Stimulated activated CD8-positive, alpha-beta memory T cell treated with anti-CD3 and anti-CD28 coated beads, Interleukin-7, amount 100 ng/mL, for 1 hour (primary cell): Measurements from ENCODE around the gene NLRP1.
"Not testable (repeated sequence)": the region's sequence is repeated elsewhere in the genome, so short reads cannot be mapped to it uniquely, and the experiment has no call there.

Experiments
- DNase-seq, 2 donors: peaks; one replicate each; pipeline ENCODE4 v3.0.0-alpha.2; 2020; ENCODE audit warnings: low read depth in 2 of 2

The NLRP1 gene

DNA sequence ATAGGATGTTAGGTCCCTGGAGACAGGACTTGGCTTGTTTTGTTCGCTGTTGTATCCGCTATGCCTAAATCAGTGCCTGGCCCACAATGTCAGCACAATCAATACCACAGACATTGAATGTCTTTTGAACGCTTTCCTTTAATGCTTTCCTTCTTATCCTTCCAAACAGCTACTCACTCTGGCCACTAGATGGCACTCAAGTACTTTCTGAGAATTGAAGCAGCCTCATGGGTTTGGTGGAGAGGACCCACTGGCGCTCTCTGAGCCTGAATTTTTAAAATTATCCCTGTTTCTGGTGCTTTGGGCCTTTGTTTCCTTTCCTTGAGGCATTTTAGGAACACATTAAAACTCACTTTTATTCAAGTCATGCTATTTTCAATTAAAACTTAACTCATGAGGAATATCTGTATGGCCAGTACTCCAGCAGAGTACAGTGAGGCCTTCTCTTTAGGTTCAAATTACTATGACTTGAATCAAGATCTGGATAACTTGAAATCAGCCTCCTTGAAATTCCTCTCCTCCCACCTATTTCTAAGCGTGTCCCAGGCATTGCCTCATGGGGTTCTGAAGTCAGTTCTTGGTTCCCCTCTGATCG is 3.2 kb upstream of the NLRP1 start:
- no peak for DNase-seq

DNA sequence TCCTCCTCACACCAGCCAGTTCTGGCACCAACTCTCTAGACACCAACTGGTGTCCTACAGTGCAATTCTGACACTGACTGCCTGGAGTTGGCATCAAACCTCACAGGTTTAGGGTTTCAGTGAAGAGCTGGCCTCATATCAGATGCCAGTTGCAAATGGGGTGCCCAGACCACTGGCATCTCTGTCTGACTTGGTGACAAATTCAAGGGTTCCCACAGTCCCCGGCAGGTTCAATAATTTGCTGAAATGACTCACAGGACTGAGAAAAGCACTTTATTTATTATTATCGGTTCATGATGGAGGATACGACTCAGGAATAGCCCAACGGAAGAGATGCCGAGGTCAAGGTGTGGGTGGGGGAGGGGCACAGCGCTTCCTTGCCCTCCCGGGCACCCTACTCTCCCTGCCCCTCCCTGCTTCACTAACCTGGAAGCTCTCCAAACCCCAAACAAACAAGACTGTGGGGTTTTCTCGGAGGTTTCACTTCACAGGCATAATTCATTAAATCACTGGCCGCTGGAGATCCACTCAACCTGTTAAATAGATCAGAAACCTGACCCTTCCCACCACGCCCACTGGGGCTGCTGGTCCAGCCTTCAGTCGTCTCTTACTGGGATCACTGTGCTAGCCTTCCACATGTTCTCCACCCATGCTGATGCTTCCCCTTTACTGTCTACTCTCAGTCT is 1.7 kb upstream of the NLRP1 start:
- DNase-seq: no peak

DNA sequence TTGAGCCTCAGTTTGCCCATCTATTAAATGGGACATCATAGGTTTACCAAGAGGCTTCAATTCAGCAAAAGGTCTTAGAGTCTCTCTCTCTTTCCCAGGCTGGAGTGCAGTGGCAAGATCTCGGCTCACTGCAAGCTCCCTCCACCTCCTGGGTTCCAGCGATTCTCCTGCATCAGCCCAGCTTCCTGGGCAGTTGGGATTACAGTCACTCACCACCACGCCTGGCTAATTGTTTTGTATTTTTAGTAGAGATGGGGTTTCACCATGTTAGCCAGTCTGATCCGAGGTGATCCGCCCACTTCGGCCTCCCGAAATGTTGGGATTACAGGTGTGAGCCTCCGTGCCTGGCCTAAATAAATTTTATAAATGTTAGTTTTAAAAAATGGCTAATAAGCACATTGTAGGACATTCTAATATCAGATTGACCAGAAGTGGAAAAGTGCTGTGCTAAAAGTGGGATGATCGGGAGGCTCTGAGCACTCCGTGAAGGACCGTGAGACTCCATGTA is 1.0 kb upstream of the NLRP1 start:
- DNase-seq: no peak

DNA sequence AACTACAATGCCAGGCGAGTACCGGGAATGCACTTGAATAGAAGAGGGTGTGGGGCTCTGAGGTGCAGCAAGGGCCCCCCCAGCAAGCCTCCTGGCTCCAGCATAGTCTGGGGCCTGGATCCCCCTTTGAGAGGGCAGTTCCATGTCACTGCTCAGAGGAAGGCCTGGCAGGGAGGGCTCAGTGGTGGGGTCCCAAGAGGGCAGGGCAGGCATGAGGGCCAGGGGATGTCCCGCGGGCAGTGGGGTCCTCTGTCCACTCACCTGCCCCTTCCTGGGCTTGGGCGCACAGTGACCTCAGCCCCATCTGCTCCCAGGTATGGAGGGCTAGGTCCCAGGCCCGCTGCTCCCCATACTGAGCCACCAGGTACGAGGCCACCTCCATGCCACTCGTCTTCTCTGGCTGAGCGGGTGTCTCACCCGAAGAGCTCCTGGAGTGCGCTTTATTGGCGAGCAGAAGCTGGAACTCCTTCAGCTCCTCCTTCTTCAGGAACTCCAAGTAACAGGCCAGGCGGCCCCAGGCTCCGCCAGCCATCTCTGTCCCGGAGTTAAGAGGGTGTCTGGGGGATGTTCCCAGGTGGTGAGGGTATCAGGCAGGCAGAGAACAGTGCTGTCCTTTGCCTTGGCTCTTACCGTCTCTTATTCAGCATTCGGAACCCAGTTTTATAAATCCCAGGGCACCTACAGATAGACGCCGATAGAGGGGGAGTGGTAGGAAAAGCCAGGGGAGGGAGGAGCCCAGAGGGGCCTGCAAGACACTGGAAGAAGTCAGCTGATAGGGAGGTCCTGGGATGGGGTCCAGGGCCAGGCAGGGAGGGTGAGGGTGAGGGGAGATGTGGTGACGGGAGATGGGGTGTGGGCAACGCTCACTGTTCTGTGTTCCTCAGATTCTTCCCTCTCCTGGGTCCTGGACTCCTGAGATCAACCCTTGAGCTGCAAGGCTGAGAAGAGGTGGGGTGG is 605 bp downstream of the NLRP1 start:
- no peak for DNase-seq

DNA sequence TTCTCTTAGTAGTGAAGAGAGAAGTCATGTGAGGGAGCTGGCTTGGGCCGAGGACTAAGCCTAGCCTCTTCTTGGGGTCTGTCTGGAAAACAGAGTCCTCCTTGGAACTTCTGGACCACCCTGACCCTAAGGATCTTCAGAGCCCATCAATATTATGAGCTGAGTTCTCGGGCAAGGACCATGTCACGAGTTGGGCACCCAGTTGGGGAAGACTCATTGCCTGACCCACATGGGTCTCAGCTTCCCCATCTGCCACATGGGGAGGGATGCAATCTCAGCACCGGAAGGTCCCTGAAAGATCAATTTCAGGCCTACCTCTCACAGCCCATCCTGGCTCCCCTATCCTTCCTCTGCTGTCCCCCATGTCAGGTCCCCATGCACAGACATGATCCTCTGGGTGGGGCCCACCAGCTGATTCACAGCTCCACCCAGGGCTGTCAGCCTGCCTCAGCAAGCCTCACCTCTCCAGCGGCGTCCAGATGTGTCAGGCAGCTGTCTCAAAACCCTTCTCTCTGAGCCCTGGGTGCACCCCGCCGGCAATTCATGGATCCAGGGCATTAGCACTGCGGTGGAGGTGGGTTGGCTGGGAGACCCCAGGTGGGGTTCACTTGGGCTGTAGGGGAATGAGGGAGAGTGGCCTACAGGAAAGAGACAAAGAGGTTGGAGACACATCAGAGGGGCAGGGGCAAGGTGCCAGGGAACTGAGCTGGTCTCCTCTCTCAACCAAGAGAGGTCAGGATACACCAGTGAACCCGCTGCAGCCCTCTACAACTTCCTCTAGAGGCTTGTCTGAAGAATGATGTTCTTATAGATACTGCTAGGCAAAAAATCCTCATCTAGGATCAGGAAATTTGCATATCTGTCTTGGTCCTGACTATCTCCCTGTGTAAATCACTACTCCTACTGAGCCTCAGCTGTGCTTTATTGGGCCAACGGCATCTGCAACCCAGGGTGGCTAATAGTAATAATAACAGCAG is 1.8 kb downstream of the NLRP1 start:
- DNase-seq: no peak

DNA sequence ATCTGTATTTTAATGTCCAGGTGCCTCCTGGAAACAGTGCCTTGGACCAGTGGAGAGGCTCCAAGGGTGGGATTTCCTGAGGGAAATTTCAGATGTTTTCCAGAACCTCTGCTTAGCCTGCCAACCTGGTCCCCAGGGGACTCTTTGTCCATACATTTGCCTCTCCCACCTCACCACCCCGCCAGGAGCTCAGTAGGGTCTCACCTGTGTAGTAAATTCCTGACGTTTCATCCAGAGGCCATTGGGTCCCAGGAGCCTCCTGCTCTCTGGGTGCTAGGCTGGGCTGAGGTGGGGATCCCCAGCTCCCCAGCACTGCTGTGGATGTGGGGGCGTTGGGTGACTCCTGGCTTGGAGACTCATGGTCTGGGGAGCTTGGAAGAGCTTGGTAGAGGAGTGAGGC is 2.7 kb downstream of the NLRP1 start:
- no peak for DNase-seq

DNA sequence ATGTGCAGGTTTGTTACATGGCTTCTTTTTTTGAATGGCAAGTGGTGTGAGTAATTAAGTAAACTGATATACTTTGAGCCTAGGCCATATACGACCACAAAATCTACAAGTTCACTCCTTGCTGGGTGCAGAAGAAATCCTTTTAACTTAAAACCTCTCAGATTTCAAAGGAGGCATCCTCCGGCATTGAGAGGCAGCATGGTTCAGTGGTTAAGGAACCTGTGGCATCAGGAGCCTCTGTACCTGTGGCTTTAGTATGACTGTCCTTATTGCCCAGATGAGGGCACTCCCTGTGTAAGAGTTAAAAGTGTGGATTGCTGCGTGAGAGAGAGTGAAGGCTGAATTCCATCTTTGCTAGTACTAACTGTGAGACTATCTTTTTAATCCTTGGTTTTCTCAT is 3.3 kb downstream of the NLRP1 start:
- no peak for DNase-seq

DNA sequence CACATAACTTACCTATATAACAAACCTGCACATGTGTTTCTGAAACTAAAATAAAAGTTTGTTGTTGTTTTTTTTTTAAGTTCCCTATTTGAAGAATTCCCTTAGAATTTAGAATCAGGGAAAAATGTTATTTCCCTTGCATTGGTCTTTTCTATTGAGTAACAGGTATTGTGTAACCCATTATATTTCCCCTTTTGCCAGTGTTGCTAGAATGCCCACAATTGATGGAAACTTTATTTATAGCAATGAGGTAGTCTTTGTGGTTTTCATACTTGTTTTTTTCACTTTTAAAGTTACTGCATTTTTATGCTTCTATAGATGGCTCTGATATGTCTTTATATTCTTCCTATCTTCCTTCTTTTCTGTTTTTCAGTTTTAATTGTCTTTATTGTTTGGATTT is 3.9 kb downstream of the NLRP1 start:
- DNase-seq: no peak

DNA sequence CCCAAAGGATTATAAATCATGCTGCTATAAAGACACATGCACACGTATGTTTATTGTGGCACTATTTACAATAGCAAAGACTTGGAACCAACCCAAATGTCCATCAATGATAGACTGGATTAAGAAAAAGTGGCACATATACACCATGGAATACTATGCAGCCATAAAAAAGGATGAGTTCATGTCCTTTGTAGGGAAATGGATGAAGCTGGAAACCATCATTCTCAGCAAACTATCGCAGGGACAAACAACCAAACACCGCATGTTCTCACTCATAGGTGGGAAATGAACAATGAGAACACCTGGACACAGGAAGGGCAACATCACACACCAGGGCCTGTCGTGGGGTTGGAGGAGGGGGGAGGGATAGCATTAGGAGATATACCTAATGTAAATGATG is 5.5 kb downstream of the NLRP1 start:
- DNase-seq: not testable (repeated sequence)

DNA sequence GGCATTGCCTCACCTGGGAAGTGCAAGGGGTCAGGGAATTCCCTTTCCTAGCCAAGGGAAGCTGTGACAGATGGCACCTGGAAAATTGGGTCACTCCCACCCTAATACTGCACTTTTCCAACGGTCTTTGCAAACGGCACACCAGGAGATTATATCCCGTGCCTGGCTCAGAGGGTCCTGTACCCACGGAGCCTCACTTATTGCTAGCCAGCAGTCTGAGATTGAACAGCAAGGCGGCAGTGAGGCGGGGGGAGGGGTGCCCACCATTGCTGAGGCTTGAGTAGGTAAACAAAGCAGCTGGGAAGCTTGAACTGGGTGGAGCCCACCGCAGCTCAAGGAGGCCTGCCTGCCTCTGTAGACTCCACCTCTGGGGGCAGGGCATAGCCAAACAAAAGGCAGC is 11.3 kb downstream of the NLRP1 start:
- not testable (repeated sequence) for DNase-seq

DNA sequence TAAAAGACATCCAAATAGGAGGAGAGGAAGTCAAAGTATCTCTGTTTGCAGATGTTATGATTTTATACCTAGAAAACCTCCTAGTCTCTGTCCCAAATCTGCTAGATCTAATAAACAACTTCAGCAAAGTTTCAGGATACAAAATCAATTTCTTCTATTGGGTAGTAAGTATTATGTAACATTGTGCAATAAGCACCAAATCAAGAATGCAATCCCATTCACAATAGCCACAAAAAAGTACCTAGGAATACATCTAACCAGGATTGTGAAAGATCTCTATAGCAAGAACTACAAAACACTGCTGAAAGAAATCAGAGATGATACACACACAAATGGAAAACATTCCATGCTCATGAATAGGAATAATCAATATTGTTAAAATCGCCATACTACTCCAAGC is 13.0 kb downstream of the NLRP1 start:
- no peak for DNase-seq

DNA sequence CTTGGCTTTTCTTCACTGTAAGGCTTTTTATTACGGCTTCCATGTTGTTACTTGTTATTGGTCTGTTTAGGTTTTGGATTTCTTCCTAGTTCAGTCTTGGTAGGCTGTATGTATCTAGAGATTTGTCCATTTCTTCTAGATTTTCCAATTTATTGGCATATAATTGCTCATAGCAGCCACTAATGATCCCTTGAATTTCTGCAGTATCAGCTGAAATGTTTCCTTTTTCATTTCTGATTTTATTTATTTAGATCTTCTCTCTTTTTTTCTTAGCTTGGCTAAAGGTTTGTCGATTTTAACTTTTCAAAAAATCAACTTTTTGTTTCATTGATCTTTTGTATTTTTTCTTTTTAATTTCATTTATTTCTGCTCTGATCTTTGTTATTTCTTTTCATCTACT is 18.5 kb downstream of the NLRP1 start:
- no peak for DNase-seq

DNA sequence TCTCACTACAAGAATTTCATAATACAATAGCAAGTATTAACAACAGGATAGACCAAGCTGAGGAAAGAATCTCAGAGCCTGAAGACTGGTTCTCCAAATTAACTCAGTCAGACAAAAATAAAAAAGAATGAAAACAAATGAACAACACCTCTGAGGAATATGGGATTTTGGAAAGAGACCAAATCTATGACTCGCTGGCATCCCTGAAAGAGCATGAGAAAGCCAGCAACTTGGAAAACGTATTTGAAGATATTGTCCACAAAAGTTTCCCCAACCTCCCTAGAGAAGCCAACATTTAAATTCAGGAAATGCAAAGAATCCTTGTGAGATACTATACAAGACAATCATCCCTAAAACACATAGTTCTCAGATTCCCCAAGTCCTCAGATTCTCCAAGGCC is 20.9 kb downstream of the NLRP1 start:
- DNase-seq: no peak

DNA sequence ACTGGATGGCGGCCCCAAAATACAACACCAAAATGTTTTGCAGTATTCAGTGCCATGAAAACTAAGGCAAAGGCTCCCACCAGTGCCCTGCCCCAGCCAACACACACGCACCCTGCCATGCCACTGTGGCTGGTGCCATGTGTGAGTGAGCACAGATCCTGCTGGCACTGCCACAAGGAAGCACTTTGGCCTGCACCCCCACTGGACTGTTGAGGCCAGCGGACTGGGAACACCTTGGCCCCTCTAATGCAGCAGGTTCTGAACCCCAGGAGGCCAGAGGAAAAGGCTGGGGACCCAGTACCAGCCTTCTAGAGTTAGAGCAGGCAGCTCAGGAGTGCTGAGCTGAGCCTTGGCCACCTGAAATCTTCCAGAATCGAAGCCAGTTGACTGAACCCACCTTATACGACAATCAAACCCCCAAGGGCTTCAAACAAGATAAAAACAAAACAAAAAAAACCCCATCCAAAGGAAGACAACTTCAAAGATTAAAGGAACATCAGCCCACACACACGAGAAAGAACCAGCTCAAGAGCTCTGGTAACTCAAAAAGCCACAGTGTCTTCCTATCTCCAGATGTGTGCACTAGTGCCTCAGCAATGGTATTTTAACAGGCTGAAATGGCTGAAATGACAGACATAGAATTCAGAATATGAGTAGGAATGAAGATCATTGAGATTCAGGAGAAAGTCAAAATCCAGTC is 21.5 kb downstream of the NLRP1 start:
- DNase-seq: no peak

DNA sequence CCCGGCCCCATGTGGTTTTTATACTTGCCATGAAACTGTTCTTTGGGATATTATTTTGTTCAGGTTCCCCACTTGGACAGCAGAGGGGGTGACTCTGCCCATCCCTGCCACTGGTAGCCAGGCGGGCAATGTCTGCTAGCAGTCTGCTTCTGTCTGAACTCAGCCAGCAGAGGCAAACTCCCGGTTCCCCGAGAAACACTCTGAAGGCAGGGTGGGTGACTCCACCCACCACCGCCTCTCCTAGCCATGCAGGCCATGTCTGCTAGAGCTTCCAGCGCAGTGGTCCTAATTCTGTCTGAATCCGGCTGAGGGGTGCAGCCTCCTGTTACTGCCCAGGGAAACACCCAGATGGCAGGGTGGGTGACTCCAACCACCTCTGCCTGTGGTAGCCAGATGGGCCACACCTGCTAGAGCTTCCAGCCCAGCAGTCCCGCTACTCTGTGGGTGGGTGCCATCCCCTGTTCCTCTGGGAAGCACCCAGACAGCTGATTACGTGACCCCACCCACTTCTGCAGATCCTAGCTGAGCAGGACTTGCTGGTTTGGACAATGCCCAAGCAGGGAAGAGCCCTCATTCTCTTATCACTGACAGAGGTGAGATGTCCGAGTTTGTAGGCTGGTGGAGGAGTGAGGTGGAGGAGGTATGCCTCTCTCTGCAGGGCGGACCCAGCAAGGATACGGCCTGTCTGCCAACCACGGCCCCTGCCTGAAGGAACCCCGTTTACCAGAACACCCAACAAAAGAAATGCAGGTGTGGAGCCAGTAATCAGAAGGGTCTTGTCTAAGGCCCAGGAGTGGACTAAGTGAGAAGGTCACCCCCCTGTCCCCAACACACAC is 22.4 kb downstream of the NLRP1 start:
- DNase-seq: no peak

DNA sequence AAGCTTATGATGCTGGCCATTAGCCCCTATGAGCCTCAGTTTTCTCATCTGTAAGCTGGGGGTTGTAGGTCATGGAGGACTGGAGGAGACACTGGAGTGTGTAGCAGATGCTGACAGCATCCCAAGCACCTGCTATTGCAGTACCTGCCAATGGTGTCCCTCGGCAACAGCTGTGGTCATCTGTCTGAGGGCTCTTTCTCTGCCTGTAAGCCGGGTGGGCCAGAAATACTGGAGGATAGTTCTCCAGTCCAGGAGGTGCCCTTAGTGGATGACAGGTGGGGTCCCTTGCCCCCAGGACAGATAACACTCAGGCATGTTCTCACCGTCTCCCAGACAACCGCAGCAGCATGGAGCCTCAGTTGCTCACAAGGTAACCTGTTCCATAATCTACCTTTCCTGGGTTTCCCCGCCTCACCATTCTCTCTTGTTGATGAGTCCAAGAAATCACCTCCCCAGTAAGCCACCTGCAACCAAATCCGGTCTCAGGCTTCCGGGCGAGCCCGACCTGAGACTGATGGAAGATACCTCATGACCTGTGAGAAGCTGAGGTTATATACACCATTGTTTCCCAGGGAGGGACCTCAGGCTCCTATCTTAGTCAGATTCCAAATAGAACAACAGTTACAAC is 23.8 kb downstream of the NLRP1 start:
- DNase-seq: no peak

DNA sequence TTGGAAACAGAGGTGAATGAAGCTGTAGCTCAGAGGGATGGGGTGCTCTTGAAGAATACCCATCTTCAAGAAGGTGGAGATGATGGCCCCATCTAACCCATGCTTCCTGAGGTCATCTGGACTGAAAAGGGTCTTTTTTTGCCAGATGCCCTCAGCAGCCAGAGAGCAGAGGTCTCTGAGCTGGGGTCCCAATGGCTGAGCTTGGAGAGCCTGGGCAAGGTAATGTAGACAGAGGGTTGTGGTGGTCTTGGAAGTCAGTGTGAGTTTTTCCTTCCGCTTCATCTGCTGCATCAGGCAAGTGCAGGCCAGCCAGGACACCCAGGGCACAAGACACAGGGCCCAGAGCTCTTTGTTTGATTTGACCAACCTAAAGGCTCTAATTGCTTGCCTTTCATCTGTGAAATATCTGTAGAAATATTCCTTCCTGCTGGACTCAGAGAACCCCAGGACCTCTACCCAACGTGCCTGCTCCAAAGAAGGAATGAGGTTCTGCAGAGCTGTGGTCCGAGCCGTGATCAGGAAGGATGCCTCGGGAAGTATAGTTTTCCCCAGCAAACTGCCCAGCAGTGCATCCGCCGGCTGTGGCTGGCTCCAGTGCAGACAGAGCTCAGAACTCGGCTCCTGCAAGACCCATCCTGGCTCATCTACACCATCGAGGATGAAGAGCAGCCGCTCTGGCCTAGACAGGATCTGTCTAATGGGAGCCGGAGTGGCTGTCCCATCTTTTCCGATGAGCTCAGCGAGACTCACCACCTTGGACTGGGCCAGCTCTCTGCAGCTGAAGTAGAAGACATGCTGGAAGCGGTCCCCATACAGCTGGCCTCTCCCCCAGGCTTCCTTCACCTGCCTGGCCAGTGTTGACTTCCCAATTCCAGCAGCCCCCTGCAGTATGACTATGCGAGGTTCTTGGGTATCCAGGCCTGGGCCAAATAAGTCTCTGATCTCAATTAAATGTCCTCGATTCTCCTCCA is 25.2 kb downstream of the NLRP1 start:
- no peak for DNase-seq

DNA sequence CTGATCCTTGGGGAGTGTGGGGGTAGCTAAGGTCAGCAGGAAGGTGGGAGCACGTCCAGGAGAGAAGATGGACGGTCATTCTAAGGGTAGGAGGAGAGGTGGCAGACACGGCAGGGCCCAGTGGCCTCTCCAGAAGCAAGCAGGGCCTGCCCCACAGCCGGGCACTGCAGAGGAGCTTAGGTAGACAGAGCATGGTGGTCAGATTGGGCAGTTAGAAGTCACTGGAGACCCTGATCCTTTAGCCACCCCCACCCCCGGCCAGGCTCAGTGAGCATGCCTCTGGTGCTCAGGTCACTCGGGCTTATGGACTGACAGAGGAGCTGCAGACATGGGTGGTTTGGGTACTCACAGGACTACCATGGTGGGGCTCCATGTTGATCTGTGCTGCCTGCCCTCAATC is 26.3 kb downstream of the NLRP1 start:
- no peak for DNase-seq
